GM18517 (cell line): ENCODE measurements around the gene ZNF766.
"Not testable (repeated sequence)": the region's sequence is repeated elsewhere in the genome, so short reads cannot be mapped to it uniquely, and the experiment has no call there.

Experiments
- ATAC-seq: cut with Tn5 transposase; IDR thresholded peaks from one replicate; pipeline ENCODE4 v1.9.1; 2021; ENCODE audit warnings: mild to moderate bottlenecking, moderate library complexity; ENCODE audit not compliant: unreplicated experiment

ZNF766 gene

DNA sequence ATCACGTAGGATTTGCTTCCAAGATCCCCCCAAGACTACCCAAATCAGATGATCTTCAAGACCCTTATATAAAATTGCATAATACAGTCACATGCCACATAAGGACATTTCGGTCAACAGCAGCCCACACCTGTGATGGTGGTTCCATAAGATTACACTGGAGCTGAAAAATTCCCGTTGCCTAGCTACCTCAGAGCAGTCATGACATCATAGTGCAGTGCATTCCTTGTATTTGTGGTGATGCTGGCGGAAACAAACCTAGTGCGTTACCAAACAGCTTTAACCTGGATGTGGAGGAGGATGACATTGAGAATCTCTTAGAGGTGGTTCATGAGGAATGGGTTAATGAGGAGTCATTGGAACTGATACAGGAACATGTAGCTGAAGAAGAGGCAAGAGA is 4.8 kb downstream of the ZNF766 start:
- no peak for ATAC-seq

DNA sequence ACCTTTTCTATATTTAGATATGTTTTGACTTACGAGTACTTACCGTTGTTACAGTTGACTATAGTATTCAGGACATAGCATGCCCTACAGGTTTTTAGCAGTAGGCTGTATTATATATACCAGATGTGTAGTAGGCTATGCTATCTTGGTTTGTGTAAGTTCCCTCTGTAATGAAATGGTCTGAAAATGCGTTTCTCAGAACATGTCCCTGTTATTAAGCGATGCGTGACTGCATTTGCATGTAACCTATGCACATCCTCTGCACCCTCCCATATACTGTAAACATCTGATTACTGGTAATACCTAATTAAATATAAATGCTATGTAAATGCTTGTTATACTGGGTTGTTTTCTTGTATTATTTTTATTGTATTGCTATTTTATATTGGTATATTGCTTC is 6.6 kb downstream of the ZNF766 start:
- ATAC-seq: no peak

DNA sequence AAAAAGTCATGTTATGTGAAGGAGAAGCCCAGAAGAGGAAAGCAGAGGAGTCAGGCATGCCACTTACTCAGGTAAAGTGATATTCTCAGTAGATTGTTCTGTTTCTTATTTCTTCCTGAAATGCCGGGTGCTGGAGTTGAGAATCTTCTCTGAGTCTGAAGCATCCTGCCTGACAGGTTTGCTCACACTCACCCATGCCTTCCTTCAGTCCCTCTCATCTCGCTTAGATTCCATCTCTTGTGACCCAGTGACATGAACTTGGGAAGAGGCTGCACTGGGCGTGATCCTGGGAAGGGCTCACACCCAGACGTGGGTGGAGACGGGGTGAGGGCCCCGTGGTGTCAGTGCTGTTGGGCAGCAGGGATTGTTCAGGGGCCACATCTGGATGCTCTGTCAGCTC is 8.1 kb downstream of the ZNF766 start:
- no peak for ATAC-seq

DNA sequence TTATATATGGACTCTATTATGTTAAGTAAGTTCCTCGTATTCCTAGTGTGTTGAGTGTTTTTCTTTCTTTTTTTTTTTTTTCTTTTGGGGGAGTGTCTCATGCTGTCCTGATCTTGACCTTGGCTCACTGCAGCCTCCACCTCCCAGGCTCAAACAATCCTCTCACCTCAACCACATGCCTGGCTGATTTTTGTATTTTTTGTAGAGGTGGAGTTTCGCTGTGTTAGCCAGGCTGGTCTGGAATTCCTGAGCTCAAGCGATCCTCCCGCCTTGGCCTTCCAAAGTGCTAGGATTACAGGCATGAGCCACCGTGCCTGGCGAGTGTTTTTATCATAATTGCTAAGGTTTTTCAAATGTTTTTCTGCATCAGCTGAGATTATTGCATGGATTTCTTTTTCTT is 16.9 kb downstream of the ZNF766 start:
- no peak for ATAC-seq

DNA sequence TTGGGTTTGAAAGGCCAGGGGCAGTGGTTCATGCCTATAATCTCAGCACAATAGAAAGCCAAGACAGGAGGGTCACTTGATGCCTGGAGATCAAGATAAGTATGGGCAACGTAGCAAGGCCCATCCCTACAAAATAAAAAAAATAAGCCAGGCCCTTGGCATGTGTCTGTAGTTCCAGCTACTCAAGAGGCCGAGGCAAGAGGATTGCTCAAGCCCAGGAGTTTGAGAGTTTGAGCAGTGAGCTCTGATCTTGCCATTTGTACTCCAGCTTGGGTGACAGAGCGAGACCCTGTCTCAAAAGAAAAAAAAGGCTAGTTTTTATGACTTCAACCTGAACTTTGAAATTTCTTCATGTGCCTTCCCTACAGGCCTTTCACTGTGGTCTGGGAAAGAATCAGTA is 22.4 kb downstream of the ZNF766 start:
- ATAC-seq: no peak

DNA sequence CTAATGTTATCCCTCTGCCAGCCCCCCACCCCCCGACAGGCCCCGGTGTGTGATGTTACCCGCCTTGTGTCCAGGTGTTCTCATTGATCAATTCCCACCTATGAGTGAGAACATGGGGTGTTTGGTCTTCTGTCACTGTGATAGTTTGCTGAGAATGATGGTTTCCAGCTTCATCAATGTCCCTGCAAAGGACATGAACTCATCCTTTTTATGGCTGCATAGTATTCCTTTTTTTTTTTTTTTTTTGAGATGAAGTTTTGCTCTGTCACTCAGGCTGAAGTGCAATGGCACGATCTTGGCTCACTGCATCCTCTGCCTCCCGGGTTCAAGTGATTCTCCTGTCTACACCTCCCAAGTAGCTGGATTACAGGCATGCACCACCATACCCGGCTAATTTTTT is 23.6 kb downstream of the ZNF766 start:
- not testable (repeated sequence) for ATAC-seq

DNA sequence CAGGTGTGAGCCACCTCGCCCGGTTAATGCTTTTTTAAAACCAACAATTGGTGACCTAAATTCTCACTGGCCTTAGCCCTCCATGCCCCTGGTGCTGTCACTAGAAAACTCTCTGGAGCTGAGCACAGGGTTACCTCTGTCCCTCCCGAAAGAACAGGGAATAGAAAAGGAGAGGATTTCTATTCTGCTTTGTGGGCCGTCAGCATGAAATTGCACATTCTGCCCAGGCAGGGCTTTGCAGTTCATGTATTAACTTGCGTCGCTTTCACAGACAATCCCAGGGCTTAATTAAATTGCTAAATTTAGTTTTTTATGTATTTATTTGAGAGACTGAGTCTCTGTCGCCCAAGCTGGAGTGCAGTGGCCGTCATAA is 27.0 kb downstream of the ZNF766 start:
- ATAC-seq: no peak

DNA sequence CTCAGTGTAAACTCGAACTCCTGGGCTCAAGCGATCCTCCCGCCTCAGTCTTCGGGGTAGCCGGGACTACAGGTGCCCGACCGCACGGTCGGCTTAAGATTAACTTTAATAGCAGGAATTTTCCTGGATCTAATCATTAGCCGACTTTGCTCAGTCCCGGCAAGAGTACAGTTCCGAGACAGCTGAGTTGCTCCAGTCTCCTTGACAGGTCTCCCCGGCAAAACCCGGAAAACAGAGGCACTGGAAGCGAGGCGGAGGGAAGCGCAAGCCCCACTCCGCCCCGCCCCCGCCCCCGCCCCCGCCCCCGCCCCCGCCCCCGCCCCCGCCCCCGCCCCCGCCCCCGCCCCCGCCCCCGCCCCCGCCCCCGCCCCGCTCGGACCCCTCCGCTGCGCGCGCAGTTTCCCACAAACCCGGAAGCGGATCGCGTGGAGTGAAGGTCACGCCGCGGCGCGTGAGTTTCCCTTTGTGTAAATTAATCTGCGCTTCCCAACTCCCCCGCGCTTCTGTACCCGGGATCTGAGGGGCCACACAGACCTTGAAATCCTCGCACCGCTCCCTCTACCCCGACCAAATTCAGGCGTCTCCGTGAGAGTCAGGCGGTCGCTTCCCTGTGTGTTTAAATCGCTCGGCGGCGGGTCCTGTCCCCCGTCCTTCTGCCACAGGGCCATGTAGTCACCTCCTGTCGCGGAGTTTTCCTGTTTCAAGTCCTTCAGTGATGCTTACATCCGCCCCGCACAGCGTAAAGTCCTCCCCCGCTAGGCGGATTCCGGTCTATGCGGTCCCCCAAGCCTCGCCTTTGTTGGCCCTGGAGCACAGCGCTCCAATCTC is 27.6 kb downstream of the ZNF766 start, which contains the start of gene ZNF480:
TSS of gene ZNF480 (plus strand) at position 397 of the 828 bp plus-strand sequence. CDS start 3,244 bp downstream, outside the sequence.
- ATAC-seq: peak; percentile 59

DNA sequence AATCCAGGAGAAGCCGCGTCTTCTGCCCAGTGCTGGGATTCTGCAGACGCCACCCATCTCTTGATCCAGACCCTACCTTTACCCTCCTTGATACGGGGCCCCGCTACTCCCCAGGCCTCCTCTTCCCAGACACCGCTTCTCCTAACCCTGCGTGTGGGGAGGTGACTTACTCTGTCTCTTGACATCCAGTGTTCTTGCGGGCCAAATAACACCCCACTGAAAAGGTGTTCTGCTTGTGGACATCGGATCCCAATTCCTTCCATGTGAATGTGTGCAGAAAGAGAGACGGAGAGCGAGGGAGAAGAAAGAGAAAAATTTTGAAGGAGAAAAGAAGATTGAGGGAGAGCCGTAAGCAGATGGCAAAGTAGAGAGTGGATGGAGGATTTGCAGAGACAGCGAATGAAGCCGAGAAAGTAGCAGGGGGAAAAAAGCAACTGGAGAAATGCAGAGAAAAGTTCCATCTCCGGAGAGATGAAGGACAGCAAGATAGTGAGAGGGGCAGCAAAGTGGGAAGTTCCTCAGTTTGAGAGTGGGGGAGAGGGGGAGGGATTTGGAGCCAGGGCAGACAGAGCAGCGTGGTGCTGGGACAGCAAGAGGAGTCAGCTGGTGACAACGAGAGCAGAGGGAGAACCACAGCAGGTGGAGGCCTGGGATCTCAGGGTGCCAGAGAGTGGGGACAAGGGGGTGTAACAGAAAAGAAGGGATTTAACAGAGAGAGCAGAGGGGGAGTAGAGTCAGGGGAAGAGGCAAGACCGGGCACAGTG is 28.4 kb downstream of the ZNF766 start:
- no peak for ATAC-seq

DNA sequence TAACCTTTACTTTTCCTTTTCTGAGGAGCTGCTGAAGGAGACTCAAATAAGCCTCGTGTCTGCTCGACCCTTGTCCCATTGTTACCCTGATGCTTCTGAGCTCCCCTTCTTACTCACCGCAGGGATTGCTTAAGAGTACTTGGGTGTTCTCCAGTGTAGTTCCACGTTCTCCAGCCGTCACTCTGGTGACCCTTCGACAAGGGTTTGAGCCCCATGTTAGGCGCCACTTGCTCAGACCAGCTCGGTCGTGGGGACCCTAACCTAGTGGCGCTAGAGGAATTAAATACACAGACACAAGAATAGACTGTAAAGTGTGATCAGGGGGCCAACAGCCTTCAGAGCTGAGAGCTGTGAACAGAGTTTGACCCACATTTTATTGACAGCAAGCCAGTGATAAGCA is 37.9 kb downstream of the ZNF766 start:
- ATAC-seq: no peak

DNA sequence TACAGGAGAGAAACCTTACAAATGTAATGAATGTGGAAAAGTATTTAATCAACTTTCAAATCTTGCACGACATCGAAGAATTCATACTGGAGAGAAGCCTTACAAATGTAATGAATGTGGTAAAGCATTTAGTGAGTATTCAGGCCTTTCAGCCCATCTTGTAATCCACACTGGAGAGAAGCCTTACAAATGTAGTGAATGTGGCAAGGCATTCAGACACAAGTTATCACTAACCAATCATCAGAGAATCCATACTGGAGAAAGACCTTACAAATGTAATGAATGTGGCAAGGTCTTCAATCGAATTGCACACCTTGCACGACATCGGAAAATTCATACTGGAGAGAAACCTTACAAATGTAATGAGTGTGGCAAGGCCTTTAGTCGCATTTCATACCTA is 53.0 kb downstream of the ZNF766 start:
- no peak for ATAC-seq

DNA sequence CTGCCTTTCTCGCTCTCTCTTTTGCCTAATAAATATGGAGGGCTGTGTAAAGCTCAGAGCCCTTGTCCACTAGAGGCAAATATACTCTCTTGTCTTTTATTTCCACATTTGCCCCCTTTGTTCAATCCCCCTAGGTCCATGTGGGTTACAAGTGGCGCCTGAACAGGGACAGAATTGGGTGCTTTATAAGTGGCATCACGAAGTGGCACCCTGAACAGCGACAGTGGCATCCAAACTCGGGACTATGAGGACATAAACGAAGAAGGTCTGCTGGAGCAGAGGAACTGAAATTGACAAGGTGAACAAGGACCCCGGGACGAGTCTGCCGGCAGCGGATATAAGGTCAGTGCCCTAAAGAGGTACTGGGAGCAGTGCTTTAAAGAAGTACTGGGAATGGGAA is 62.4 kb downstream of the ZNF766 start:
- ATAC-seq: no peak

DNA sequence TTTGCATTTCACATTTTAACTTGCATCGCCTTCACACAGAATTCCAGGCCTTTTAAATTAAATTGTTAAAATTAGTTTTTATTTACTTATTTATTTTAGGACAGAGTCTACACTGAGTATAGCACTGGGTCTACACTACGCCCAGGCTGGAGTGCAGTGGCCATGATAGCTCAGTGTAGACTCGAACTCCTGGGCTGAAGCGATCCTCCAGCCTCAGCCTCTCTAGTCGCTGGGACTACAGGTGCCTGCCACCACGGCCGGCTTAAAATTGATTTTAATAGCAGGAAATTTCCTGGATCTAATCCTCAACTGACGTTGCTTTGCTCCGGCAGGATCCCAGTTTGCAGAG is 66.4 kb downstream of the ZNF766 start:
- no peak for ATAC-seq

DNA sequence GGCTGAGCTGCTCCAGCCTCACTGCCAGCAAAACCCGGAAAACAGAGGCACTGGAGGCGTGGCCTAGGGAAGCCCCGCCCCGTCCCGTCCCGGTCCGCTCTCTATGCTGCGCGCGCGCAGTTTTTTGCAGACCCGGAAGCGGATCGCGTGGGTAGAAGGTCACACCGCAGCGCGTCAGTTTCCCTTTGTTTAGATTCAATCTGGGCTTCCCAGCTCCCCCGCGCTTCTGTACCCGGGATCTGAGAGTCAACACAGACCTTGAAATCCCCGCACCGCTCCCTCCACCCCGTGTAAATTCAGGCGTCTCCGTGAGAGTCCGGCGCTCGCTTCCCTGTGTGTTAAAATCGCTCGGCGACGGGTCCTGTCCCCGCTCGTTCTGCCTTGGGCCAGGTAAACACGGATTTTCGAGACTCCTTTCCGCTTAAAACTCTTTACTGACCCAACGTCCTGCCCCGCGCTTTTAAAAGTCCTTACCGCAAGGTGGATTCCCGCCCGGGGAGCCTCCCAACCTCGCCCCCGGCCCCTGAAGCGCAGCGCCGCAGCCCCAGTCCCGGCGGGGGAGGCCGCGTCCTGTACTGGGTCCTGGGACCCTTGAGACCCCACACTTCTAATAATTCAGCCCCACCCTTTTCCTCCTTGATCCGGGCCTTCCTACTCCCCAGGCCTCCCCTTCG is 66.9 kb downstream of the ZNF766 start, which contains the start of gene ZNF610:
TSS of gene ZNF610 (plus strand) at position 127 of the 674 bp plus-strand sequence. CDS start 12,930 bp downstream, outside the sequence.
- no peak for ATAC-seq

DNA sequence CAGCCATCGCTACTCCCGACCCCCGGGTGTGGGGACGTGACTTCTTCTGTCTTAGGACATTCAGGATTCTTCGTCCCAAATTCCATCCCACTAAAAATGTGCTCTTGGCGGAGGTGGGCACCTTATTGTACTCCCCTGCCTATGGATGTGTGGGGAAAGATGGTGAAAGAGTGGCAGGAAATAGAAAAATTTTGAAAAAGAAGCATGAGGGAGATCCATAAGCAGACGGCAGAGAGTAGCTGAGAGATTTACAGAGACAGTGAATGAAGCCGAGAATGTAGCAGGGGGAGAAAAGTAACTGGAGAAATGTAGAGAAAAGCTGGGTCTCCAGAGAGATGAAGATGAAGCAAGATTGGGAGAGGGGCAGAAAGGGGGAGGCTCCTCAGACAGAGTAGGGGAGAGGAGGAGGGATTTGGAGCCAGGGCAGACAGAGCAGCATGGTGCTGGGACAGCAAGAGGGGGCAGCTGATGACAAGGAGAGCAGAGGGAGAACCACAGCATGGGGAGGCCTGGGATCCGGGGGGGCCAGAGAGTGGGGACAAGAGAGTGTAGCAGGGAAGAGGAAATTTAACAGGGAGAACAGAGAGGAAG is 67.5 kb downstream of the ZNF766 start:
- no peak for ATAC-seq

DNA sequence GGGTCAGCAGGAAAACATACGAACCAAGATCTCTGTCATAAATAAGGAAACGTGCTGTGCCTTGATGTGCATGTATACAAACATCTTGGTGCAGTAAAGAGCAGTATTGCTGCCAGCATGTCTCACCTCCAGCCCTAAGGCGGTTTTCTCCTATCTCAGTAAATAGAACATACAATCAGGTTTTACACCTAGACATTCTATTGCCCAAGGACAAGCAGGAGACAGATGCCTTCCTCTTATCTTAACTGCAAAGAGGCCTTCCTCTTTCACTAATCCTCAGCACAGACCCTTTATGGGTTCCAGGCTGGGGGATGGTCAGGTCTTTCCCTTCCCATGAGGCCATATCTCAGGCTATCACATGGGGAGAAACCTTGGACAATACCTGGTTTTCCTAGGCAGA is 69.6 kb downstream of the ZNF766 start:
- ATAC-seq: not testable (repeated sequence)

DNA sequence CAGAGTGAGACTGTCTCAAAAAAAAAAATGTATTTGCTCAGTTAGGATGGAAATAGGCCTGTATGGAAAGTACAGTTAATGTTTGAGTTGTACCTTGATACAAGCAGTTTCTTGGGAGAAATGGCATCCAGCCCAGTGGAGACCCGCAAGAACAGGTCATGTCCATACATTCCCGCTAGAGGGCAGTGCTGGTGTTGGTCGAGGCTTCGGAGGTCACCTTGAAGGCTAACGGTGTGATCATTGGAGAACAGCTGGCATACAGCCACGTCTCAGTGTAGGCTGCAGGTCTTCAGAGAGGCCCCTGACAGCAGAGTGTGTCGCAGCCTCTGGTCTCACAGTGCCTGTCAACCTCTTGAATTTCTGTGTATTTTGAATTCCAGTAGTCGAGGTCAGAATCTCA is 74.2 kb downstream of the ZNF766 start:
- no peak for ATAC-seq

DNA sequence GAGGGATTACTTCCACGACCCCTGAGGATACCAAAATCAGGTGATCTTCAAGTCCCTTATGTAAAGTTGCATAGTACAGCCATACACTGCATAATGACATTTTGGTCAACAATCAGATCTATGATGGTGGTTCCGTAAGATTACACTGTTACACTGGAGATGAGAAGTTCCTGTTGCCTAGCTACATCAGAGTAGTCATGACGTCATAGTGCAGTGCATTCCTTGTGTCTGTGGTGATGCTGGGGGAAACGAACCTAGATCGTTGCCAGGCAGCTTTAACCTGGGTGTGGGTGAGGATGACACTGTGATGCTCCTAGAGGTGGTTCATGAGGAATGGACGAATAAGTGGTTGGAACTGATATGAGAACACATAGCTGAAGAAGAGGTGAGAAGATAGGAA is 75.8 kb downstream of the ZNF766 start:
- no peak for ATAC-seq
